Calu3 (cell line): ENCODE measurements around the gene PADI6. TPM values are rescaled to one million over a fixed set of nuclear protein-coding genes. Genes with fewer than 3 reads are reported as not detected.
A peak's percentile ranks its signal among the peaks of the same experiment; 100 is the strongest.

ENCODE experiments used
- BruUV-seq: library from RNA; stranded (reverse); fragments of 400-500 nt; replicated peaks from 2 replicates; lab custom pipeline; 2021; lab: Mats Ljungman, UMichigan
- CTCF ChIA-PET: fragments of 300-600 bp; sonication (Branson Sonifier 250); formaldehyde crosslinking; loops from one replicate; lab custom pipeline; 2022; ENCODE audit warnings: antibody characterized with exemption; lab: Charles Lee
- DNase-seq: peaks from one replicate; pipeline ENCODE4 v3.0.0; 2022
- H3K27ac Mint-ChIP-seq: one replicate; pipeline ENCODE4 v1.8.0; 2022; ENCODE audit warnings: mixed read lengths; ENCODE audit not compliant: unreplicated experiment
- H3K27me3 Mint-ChIP-seq: one replicate; pipeline ENCODE4 v1.8.0; 2022; ENCODE audit warnings: mixed read lengths; ENCODE audit not compliant: unreplicated experiment
- H3K36me3 Mint-ChIP-seq: one replicate; pipeline ENCODE4 v1.8.0; 2022; ENCODE audit warnings: mild to moderate bottlenecking, moderate library complexity, mixed read lengths; ENCODE audit not compliant: insufficient read depth, unreplicated experiment
- H3K4me1 Mint-ChIP-seq: one replicate; pipeline ENCODE4 v1.8.0; 2022; ENCODE audit warnings: mild to moderate bottlenecking, low read depth, mixed read lengths; ENCODE audit not compliant: unreplicated experiment
- H3K4me3 Mint-ChIP-seq: one replicate; pipeline ENCODE4 v1.8.0; 2022; ENCODE audit warnings: mild to moderate bottlenecking, low read depth, moderate library complexity, mixed read lengths; ENCODE audit not compliant: unreplicated experiment
- H3K9me3 Mint-ChIP-seq: one replicate; pipeline ENCODE4 v1.8.0; 2022; ENCODE audit warnings: low read depth, mixed read lengths; ENCODE audit not compliant: unreplicated experiment
- intact Hi-C: fragments of 100-400 bp; cut with micrococcal nuclease; formaldehyde crosslinking; loops from one replicate; pipeline ENCODE4 v1.10.0; 2022; ENCODE audit not compliant: unreplicated experiment
- total RNA-seq: library from RNA; stranded (reverse); gene quantifications from 2 replicates; pipeline ENCODE4 v1.2.3, GENCODE V29; 2022
- TF ChIP-seq, protein P1 (sequence below): fragments of 200-600 bp; IDR thresholded peaks from one replicate; pipeline ENCODE4 v1.8.0; 2022; ENCODE audit warnings: antibody characterized with exemption; ENCODE audit not compliant: unreplicated experiment

Gene PADI6
- total RNA-seq, 1 experiment from 2014 or later: not detected

DNA sequence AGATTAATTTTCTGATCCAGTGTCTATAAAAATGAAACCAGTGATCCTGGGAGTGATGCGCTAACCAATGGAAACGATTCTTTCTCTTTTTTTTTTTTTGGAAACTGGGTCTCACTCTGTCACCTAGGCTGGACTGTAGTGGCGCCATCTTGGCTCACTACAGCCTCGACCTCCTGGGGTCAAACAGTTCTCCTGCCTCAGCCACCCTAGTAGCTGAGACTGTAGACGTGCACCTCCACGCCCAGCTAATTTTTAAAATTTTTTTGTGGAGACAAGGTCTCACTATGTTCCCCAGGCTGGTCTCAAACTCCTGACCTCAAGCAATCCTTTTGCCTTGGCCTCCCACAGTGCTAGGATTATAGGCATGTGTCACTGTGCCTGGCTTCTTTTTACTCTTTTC, 70.8 kb downstream of the PADI6 start:
- peaks cover 29% of the 10 kb centered on the region for H3K36me3 Mint-ChIP-seq
- TF ChIP-seq, protein P1, sequence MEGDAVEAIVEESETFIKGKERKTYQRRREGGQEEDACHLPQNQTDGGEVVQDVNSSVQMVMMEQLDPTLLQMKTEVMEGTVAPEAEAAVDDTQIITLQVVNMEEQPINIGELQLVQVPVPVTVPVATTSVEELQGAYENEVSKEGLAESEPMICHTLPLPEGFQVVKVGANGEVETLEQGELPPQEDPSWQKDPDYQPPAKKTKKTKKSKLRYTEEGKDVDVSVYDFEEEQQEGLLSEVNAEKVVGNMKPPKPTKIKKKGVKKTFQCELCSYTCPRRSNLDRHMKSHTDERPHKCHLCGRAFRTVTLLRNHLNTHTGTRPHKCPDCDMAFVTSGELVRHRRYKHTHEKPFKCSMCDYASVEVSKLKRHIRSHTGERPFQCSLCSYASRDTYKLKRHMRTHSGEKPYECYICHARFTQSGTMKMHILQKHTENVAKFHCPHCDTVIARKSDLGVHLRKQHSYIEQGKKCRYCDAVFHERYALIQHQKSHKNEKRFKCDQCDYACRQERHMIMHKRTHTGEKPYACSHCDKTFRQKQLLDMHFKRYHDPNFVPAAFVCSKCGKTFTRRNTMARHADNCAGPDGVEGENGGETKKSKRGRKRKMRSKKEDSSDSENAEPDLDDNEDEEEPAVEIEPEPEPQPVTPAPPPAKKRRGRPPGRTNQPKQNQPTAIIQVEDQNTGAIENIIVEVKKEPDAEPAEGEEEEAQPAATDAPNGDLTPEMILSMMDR: no peak
- no peak for DNase-seq
- CTCF ChIA-PET: interaction anchor here (0.7 kb wide), 1 partner anchor 1496 kb away, joined by 5 read pairs; no protein-coding TSS in a partner anchor
- H3K4me1 Mint-ChIP-seq: peaks cover 19% of the 10 kb centered on the region
- H3K9me3 Mint-ChIP-seq: no peaks in the 10 kb centered on the region
- H3K27ac Mint-ChIP-seq: peak overlapping the region; percentile 61
- BruUV-seq: no TSS peak
- H3K4me3 Mint-ChIP-seq: no peak overlapping the region
- no peaks in the 10 kb centered on the region for H3K27me3 Mint-ChIP-seq
- intact Hi-C loops: no loop called here

DNA sequence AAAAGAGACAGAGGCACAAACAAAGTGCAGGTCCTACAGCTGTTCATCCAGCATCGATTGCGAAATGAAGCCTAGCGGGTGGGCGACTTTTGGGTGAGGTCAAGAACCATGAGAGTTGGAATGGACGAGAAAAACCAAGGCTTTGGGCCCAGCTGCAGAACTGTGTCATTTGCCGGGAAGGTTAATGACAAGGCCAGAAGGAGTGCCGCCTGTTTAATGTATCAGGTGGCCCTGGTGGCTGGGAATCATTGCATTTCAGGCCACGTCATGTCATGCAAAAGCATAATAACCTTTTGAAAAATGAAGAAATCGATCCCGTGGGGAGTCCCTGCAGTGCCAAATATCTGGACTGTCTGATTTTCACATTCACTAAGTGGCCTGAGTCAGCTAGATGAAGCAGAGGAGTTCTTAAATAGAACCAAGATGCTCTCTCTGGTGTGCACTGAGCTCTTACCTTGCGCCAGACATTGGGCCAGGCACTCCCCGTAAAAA, 75.6 kb downstream of the PADI6 start:
- no peak overlapping the region for H3K4me3 Mint-ChIP-seq

More for the DNA sequence above, 75.6 kb downstream of the PADI6 start:
- H3K4me1 Mint-ChIP-seq: peaks cover 5% of the 10 kb centered on the region
- intact Hi-C loops: no loop called here
- H3K27me3 Mint-ChIP-seq: no peaks in the 10 kb centered on the region
- DNase-seq: no peak
- CTCF ChIA-PET: interaction anchor here (0.6 kb wide), 1 partner anchor 1536 kb away, joined by 7 read pairs; no protein-coding TSS in a partner anchor
- BruUV-seq: no TSS peak
- H3K9me3 Mint-ChIP-seq: no peaks in the 10 kb centered on the region
- no peaks in the 10 kb centered on the region for H3K36me3 Mint-ChIP-seq
- TF ChIP-seq, protein P1: no peak
- H3K27ac Mint-ChIP-seq: no peak overlapping the region

Other genes starting within 250 kb of the PADI6 start
- 2.3 and 4.5 TPM in 2 replicates for gene PADI1, start 167.1 kb upstream of the PADI6 start, total RNA-seq
- 0.21 and 0.22 TPM in 2 replicates for gene PADI3, start 123.1 kb upstream of the PADI6 start, total RNA-seq
- not detected in 2 replicates for gene PADI4, start 64.0 kb upstream of the PADI6 start, total RNA-seq
- gene RCC2, start 67.5 kb downstream of the PADI6 start, total RNA-seq: 107 and 113 TPM in 2 replicates
- 19.6 and 20.1 TPM in 2 replicates for gene ARHGEF10L, start 167.5 kb downstream of the PADI6 start, total RNA-seq